ENCODE data around the gene ARF6.

ARF6 gene

DNA sequence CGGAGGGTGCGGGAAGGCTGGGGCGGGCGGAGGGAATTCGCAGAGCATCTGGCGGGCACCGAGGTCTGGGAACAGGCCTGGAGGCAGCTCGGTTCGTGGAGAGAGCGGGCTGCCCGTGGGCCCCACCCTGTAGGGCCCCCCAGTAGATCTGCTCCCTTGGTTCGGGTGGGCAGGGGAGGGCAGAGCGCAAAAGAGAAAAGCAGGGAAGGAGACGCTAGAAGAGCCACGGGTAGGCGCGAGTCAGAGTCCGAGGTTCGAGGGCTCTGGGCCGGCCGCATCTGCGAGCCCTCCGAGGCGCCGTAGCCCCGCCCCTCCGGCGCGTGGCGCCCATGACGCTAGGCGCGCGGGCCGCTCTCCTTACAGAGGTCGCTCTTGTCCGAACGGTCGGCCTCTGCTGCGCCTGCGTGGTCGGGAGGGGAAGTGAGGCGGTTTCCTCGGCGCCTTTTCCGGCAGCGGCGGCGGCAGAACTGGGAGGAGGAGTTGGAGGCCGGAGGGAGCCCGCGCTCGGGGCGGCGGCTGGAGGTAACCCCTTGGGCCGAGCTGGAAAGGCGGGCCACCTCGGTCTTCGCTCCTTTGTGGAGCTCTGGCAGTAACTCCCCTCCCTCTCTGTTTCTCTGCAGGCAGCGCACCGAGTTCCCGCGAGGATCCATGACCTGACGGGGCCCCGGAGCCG is at the start of gene ARF6:
TSS of gene ARF6 (plus strand) at position 447 of the 673 bp plus-strand sequence. CDS start 655 bp downstream, outside the sequence.
- in situ Hi-C loops (cut with HindIII; ENCODE audit: low pct_unique_long_range_greater_than_20kb, low sequenced_read_pairs): no loop called here
- no peak for TF ChIP-seq JUND (IDR thresholded peaks at IDR 0.05; ENCODE audit: low read depth)
- peak; percentile 98 to 99 for DNase-seq (ENCODE audit: low read depth in 1 of 2, low spot score in 1 of 2)

DNA sequence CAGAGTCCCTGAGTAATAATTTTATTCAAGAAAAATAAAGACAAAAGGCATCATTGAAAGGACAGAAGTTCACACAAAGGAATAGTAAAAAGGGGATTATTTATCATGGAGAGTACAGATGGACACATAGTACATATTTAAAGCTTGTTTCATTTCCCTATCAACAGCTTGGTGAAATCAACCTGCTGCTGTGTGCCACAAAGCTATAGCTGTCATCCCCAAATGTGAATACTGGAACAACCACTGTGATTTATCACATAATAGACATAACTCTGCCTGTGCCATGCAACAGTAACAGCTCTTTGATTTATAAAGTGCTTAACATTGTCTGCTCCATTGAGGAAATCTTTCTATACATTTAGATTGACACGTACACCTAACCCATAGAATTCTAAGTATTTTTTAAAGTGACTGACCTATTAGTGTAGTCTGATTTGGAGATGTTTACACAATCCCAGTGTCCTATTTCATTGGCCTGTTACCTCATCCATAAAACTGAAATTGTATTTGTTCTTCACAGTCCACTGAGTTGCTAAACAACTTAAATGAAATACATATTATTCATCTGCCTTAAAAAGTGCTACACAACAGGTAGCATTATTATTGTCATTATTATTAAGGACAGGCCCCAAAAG is 43.6 kb upstream of the ARF6 start:
- in situ Hi-C loops (cut with HindIII; ENCODE audit: low pct_unique_long_range_greater_than_20kb, low sequenced_read_pairs): no loop called here
- no peak for DNase-seq (ENCODE audit: low read depth in 1 of 2, low spot score in 1 of 2)
- TF ChIP-seq JUND (IDR thresholded peaks at IDR 0.05; ENCODE audit: low read depth): no peak

GRCh38 chr14:49851813-49852212 is 41.1 kb upstream of the ARF6 start:
- in situ Hi-C loops (cut with HindIII; ENCODE audit: low pct_unique_long_range_greater_than_20kb, low sequenced_read_pairs): no loop called here
- DNase-seq (ENCODE audit: low read depth in 1 of 2, low spot score in 1 of 2): peak in 1 of 2 experiments; percentile 13
- no peak for TF ChIP-seq JUND (IDR thresholded peaks at IDR 0.05; ENCODE audit: low read depth)

- DNase-seq (ENCODE audit: low read depth in 1 of 2, low spot score in 1 of 2): peak; percentile 64 to 94
- TF ChIP-seq JUND (IDR thresholded peaks at IDR 0.05; ENCODE audit: low read depth): no peak
- in situ Hi-C loops (cut with HindIII; ENCODE audit: low pct_unique_long_range_greater_than_20kb, low sequenced_read_pairs): no loop called here
Measured at GRCh38 chr14:49852301-49853157, 40.4 kb upstream of the ARF6 start, which contains the start of gene NEMF. TSS of gene NEMF (minus strand) at chr14:49852788. CDS start at chr14:49852753, 35 bp downstream.

DNA sequence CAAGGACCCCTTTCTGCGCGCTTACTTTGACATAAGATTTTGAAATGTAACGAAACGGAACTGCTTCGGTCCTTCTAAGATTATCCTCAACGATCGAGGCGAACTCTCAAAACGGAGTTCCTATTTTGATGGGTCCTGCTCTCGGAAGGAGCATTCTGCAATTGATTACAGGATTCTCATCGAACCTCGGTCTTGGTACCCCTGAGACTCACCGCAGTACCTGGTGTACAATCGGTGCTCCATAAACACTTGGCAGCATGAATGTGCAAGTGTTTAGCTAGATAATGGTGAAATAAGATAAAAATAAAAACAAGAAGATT is 39.8 kb upstream of the ARF6 start:
- in situ Hi-C loops (cut with HindIII; ENCODE audit: low pct_unique_long_range_greater_than_20kb, low sequenced_read_pairs): no loop called here
- DNase-seq (ENCODE audit: low read depth in 1 of 2, low spot score in 1 of 2): no peak
- TF ChIP-seq JUND (IDR thresholded peaks at IDR 0.05; ENCODE audit: low read depth): no peak

DNA sequence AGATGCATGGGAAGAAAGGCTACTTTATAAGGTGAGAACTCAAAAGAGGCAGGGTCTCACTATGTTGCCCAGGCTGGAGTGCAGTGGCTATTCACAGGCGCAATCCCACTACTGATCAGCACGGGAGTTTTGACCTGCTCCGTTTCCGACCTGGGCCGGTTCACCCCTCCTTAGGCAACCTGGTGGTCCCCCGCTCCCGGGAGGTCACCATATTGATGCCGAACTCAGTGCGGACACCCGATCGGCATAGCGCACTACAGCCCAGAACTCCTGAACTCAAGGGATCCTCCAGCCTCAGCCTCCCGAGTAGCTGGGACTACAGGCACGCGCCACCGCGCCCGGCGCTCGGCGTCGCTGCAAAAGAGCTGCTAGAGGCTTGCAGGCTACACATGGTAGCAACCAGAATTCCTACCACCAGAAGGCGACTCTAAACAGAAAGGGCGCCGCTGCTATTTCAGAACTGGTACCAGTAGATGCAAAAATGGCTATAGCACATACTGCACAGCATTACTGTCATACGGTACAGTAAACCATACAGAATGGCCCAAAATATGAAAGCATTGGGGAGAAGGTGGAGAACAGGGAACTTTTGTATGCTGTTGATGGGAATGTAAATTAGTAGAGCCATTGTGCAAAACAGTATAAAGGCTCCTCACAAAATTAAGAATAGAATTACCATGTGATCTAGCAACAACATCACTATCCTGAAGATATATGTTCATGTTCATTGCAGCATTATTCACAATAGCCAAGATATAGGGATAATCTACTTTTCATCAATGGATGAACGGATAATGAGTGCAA is 39.1 kb upstream of the ARF6 start:
- in situ Hi-C loops (cut with HindIII; ENCODE audit: low pct_unique_long_range_greater_than_20kb, low sequenced_read_pairs): no loop called here
- TF ChIP-seq JUND (IDR thresholded peaks at IDR 0.05; ENCODE audit: low read depth): no peak
- DNase-seq (ENCODE audit: low read depth in 1 of 2, low spot score in 1 of 2): peak; percentile 64 to 95

GRCh38 chr14:49857427-49858003 is 35.4 kb upstream of the ARF6 start:
- no peak for DNase-seq (ENCODE audit: low read depth in 1 of 2, low spot score in 1 of 2)
- TF ChIP-seq JUND (IDR thresholded peaks at IDR 0.05; ENCODE audit: low read depth): no peak
- in situ Hi-C loops (cut with HindIII; ENCODE audit: low pct_unique_long_range_greater_than_20kb, low sequenced_read_pairs): no loop called here

DNA sequence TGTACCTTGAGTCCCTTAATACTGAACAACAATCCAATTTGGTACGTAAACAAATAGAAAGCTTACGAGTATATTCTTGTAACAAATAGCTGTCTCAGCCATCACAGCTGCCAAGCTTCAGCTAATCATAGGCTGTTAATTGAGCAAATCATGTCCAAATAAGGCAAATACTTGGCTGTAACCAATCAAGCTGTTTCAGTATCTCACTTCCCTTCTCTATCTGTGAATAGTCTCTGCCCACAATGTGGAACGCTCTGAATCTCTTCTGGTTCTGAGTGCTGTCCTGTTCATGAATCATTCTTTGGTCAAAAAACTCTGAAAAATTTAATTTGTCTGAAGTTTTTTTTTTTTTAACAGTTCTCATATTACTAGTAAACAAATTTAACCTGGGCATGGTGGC is 34.5 kb upstream of the ARF6 start:
- in situ Hi-C loops (cut with HindIII; ENCODE audit: low pct_unique_long_range_greater_than_20kb, low sequenced_read_pairs): no loop called here
- no peak for DNase-seq (ENCODE audit: low read depth in 1 of 2, low spot score in 1 of 2)
- no peak for TF ChIP-seq JUND (IDR thresholded peaks at IDR 0.05; ENCODE audit: low read depth)

- no peak for DNase-seq (ENCODE audit: low read depth in 1 of 2, low spot score in 1 of 2)
- in situ Hi-C loops (cut with HindIII; ENCODE audit: low pct_unique_long_range_greater_than_20kb, low sequenced_read_pairs): no loop called here
- TF ChIP-seq JUND (IDR thresholded peaks at IDR 0.05; ENCODE audit: low read depth): no peak
Measured at GRCh38 chr14:49860988-49861698, 31.7 kb upstream of the ARF6 start.

DNA sequence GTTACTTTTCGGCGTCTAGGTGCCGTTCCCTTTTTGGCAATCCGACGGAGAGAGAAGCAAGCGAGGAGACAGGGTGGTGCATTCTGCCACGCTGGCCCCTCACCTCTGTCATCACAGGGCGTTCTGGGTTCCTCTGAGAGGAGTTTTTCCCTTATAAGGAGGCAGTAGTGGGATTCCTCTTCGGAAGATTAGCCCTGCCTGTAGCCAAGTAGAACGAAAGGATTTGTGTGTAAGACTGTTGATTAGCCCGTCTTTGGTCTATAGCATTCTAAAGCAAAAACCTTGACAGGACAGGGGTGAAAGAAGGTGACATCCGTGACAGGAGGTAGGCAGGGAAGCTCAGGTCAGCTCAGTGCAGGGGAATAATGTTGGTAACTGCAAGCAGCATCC is 31.2 kb upstream of the ARF6 start:
- no peak for TF ChIP-seq JUND (IDR thresholded peaks at IDR 0.05; ENCODE audit: low read depth)
- DNase-seq (ENCODE audit: low read depth in 1 of 2, low spot score in 1 of 2): peak in 1 of 2 experiments; percentile 70
- in situ Hi-C loops (cut with HindIII; ENCODE audit: low pct_unique_long_range_greater_than_20kb, low sequenced_read_pairs): no loop called here

DNA sequence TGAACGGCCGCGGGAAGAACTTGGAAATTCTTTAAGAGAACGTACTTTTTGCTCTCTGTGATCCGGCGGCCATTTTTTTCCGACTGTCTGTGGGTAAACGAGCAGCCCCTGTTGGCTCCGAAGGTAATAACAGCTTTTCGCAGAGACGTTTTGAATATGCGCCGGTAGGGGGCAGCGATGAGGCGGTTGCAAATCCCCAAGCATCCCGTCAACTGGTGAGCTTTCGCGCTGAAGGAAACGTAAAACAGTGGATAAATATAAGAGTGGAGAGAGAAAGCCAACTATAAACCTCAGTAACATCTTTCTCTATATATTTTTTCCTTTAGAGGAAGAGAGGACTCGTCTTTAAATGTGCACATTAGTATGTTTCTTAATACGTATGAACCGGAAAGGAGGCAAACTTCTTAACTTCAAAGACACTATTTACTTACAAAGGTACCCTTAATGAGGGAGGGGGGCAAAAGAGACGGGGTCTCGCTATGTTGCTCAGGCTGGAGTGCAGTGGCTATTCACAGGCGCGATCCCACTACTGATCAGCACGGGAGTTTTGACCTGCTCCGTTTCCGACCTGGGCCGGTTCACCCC is 30.7 kb upstream of the ARF6 start:
- in situ Hi-C loops (cut with HindIII; ENCODE audit: low pct_unique_long_range_greater_than_20kb, low sequenced_read_pairs): no loop called here
- no peak for TF ChIP-seq JUND (IDR thresholded peaks at IDR 0.05; ENCODE audit: low read depth)
- DNase-seq (ENCODE audit: low read depth in 1 of 2, low spot score in 1 of 2): peak; percentile 48 to 92

Measured in T47D (cell line).